ENCODE results near the gene TBATA. TPM values are rescaled to one million over a fixed set of nuclear protein-coding genes. Genes with fewer than 3 reads are reported as not detected.

TBATA gene
- polyA plus RNA-seq, 3 donors = not detected

DNA sequence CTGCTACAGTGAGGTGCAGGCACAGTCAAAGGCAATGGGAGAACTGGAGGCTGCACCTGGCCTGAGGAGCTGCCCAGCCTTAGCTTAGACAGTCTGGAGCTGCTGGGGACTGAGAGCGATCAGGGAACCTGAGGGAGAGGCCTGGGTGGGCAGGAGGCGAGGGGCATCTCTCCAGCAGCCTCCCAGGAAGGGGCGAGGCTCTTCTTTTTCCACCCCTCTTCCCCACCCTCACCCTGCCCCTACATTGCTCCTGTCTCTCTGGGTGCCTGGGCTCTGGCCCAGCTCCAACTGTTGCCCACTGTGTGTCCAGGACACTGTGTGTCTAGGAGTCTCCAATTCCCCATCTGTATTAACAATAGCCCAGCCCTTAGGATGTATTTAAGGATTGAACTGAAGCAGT lies 36.9 kb downstream of the TBATA start:
- Mint-ChIP-seq H3K4me1 (peaks cover 13% of the 10 kb centered on the region), H3K4me3 (no peak overlapping the region), H3K27ac (no peak overlapping the region), H3K9me3 (peaks cover 0 to 7% (median 0%) of the 10 kb centered on the region in 7 donors), H3K27me3 (ENCODE audit: low read depth in 3 of 3) (peaks cover 0 to 7% (median 2%) of the 10 kb centered on the region in 3 donors), H3K36me3 (no peaks in the 10 kb centered on the region)
- Histone ChIP-seq H4K20me1 (ENCODE audit: insufficient read depth, low read length) (no peaks in the 10 kb centered on the region), H3K36me3 (replicated peaks in 1 of 2; ENCODE audit: control insufficient read depth in 1 of 2, insufficient read depth in 2 of 2, low read length in 2 of 2) (no peaks in the 10 kb centered on the region), H3K9me3 (replicated peaks in 1 of 2; ENCODE audit: control insufficient read depth in 1 of 2, insufficient read depth in 1 of 2, low read length in 2 of 2) (no peaks in the 10 kb centered on the region), H3K27ac (ENCODE audit: low read depth in 1 of 2, low read length in 2 of 2) (no peak overlapping the region), H3K4me2 (replicated peaks; ENCODE audit: extremely low read depth, low read length, poor library complexity, severe bottlenecking) (no peak overlapping the region), H3K9ac (ENCODE audit: insufficient read depth, low read length, poor library complexity, severe bottlenecking) (no peak overlapping the region), H3K4me1 (ENCODE audit: control insufficient read depth in 1 of 2, insufficient read depth in 2 of 2, low read length in 2 of 2) (peaks cover 7 to 29% of the 10 kb centered on the region in 2 donors), H2AFZ (ENCODE audit: insufficient read depth, low read depth, low read length, poor library complexity, severe bottlenecking) (no peak overlapping the region), H3K79me2 (ENCODE audit: insufficient read depth, low read length) (no peaks in the 10 kb centered on the region), H3K27me3 (ENCODE audit: control insufficient read depth in 2 of 2, insufficient read depth in 2 of 2, low read length in 2 of 2) (no peaks in the 10 kb centered on the region), H3K4me3 (replicated peaks in 1 of 3; ENCODE audit: low read depth in 2 of 3, low read length in 3 of 3) (no peak overlapping the region)
- DNase-seq = no peak
- intact Hi-C loops (cut with micrococcal nuclease) = no loop called here
- TF ChIP-seq, protein P1, sequence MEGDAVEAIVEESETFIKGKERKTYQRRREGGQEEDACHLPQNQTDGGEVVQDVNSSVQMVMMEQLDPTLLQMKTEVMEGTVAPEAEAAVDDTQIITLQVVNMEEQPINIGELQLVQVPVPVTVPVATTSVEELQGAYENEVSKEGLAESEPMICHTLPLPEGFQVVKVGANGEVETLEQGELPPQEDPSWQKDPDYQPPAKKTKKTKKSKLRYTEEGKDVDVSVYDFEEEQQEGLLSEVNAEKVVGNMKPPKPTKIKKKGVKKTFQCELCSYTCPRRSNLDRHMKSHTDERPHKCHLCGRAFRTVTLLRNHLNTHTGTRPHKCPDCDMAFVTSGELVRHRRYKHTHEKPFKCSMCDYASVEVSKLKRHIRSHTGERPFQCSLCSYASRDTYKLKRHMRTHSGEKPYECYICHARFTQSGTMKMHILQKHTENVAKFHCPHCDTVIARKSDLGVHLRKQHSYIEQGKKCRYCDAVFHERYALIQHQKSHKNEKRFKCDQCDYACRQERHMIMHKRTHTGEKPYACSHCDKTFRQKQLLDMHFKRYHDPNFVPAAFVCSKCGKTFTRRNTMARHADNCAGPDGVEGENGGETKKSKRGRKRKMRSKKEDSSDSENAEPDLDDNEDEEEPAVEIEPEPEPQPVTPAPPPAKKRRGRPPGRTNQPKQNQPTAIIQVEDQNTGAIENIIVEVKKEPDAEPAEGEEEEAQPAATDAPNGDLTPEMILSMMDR (IDR thresholded peaks at IDR 0.05) = no peak
- no CpG with 5 or more reads among the region's 3 CpGs for WGBS (ENCODE audit: insufficient coverage)

DNA sequence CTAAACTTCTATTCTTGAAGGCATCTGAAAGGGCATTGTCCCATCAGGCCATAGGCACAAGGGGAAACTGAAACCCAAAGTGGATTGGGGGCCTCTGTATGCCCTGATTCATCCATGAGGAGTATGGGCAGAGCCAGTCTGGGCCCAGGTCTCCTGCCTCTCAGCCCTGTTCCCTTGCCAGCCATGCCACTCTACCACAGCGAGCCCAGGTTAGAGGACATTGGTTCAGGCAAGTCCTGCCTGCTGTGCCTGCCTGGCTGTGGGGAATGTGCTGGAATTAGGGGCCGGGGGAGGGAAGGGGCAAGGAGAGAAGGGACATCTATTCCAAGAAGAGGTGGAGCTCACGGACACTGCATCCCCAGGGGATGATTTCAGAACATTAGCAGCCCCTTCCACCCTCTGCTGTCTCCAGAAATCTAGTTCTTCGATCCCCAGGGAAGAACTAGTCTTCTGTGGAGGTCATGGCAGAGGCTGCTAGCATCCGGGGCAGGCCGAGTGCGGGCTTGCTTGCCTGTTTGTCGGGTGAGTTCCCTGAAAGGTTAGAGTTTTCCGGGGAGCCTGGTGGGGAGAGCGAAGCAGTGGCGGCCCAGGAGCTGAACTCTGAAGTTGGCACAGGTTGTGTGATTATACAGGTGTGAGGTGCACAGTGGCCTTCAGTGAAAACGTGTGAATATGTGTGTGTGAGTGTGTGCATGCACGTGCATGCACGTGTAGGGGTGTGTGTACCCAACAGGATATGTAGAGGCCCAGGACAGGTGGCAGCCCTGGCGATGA lies 37.8 kb downstream of the TBATA start:
- Mint-ChIP-seq H3K36me3 (no peaks in the 10 kb centered on the region), H3K4me1 (peaks cover 16% of the 10 kb centered on the region), H3K27me3 (ENCODE audit: low read depth in 3 of 3) (peaks cover 0 to 7% (median 2%) of the 10 kb centered on the region in 3 donors), H3K9me3 (peaks cover 0 to 7% (median 0%) of the 10 kb centered on the region in 7 donors), H3K4me3 (no peak overlapping the region), H3K27ac (no peak overlapping the region)
- 94% methylated on average over 12 of the region's 15 CpGs for WGBS (ENCODE audit: insufficient coverage)
- no peak for DNase-seq
- H3K27ac ChIP-seq (ENCODE audit: low read depth in 1 of 2, low read length in 2 of 2) = no peak overlapping the region
- H3K36me3 ChIP-seq (replicated peaks in 1 of 2; ENCODE audit: control insufficient read depth in 1 of 2, insufficient read depth in 2 of 2, low read length in 2 of 2) = no peaks in the 10 kb centered on the region
- no peak overlapping the region for H3K4me2 ChIP-seq (replicated peaks; ENCODE audit: extremely low read depth, low read length, poor library complexity, severe bottlenecking)
- peaks cover 15 to 30% of the 10 kb centered on the region in 2 donors for H3K4me1 ChIP-seq (ENCODE audit: control insufficient read depth in 1 of 2, insufficient read depth in 2 of 2, low read length in 2 of 2)
- no peaks in the 10 kb centered on the region for H3K27me3 ChIP-seq (ENCODE audit: control insufficient read depth in 2 of 2, insufficient read depth in 2 of 2, low read length in 2 of 2)
- no peaks in the 10 kb centered on the region for H3K9me3 ChIP-seq (replicated peaks in 1 of 2; ENCODE audit: control insufficient read depth in 1 of 2, insufficient read depth in 1 of 2, low read length in 2 of 2)
- TF ChIP-seq, protein P1 (IDR thresholded peaks at IDR 0.05) = no peak
- no peaks in the 10 kb centered on the region for H3K79me2 ChIP-seq (ENCODE audit: insufficient read depth, low read length)
- intact Hi-C loops (cut with micrococcal nuclease) = no loop called here
- no peak overlapping the region for H3K9ac ChIP-seq (ENCODE audit: insufficient read depth, low read length, poor library complexity, severe bottlenecking)
- H2AFZ ChIP-seq (ENCODE audit: insufficient read depth, low read depth, low read length, poor library complexity, severe bottlenecking) = no peak overlapping the region
- no peaks in the 10 kb centered on the region for H4K20me1 ChIP-seq (ENCODE audit: insufficient read depth, low read length)
- no peak overlapping the region for H3K4me3 ChIP-seq (replicated peaks in 1 of 3; ENCODE audit: low read depth in 2 of 3, low read length in 3 of 3)
